Fibroblast of the aortic adventitia (primary cell): ENCODE measurements around the gene UNC13B. TPM values are rescaled to one million over a fixed set of nuclear protein-coding genes. Genes with fewer than 3 reads are reported as not detected.
"Not testable (repeated sequence)": the region's sequence is repeated elsewhere in the genome, so short reads cannot be mapped to it uniquely, and the experiment has no call there.

Experiments used
- DNase-seq: peaks from one replicate; pipeline ENCODE4 v3.0.0-alpha.2; 2010; ENCODE audit warnings: low read depth
- H3K4me3 ChIP-seq: 2 replicates; pipeline ENCODE4 v1.5.1; 2011; ENCODE audit warnings: low read depth, mild to moderate bottlenecking, control low read depth, low read length, moderate library complexity
- total RNA-seq: library from RNA; depleted of rRNA; stranded (reverse); fragments of >200 nt; gene quantifications from 2 replicates; pipeline ENCODE4 v1.2.3, GENCODE V29; 2012; ENCODE audit warnings: low replicate concordance
- TF ChIP-seq, protein P1 (sequence below): IDR thresholded peaks from 2 replicates; pipeline ENCODE4 v1.5.1; 2011; ENCODE audit warnings: mild to moderate bottlenecking, low read length, control low read depth, inconsistent platforms; ENCODE audit not compliant: insufficient read depth

Gene UNC13B
- total RNA-seq, 1 donor: 32.6 TPM

DNA sequence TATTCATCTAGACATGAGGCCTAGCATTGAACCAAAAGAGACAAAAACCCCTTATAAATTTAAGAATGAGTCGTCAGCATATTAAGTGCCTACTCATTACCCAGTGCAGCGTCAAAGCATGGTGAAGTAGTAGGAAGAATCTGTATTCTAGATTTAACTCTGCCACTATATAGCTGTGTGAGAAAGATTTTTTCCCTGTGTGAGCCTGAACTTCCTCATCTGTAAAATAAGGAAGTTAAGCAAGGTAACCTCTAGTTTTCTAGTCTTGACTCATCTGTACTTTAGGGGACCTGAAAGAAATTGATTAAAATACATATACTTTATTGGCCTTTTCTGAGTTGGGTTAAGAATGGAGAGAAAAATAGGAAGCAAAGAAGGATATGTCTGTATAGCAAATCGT lies 246.0 kb downstream of the UNC13B start:
- TF ChIP-seq, protein P1, sequence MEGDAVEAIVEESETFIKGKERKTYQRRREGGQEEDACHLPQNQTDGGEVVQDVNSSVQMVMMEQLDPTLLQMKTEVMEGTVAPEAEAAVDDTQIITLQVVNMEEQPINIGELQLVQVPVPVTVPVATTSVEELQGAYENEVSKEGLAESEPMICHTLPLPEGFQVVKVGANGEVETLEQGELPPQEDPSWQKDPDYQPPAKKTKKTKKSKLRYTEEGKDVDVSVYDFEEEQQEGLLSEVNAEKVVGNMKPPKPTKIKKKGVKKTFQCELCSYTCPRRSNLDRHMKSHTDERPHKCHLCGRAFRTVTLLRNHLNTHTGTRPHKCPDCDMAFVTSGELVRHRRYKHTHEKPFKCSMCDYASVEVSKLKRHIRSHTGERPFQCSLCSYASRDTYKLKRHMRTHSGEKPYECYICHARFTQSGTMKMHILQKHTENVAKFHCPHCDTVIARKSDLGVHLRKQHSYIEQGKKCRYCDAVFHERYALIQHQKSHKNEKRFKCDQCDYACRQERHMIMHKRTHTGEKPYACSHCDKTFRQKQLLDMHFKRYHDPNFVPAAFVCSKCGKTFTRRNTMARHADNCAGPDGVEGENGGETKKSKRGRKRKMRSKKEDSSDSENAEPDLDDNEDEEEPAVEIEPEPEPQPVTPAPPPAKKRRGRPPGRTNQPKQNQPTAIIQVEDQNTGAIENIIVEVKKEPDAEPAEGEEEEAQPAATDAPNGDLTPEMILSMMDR: no peak
- DNase-seq: no peak
- H3K4me3 ChIP-seq: no peak overlapping the region

DNA sequence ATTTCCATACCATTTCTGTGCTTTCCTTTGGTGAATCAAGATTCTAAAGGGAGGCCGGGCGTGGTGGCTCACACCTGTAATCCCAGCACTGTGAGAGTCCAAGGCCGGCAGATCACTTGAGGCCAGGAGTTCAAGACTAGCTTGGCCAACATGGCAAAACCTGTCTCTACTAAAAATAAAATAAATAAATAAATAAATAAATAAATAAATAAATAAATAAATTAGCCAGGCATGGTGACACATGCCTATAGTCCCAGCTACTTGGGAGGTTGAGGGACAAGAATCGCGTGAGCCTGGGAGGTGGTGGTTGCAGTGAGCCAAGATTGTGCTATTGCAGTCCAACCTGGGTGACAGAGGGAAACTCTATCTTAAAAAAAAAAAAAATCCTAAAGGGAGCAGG lies 247.6 kb downstream of the UNC13B start:
- H3K4me3 ChIP-seq, DNase-seq: not testable (repeated sequence)

DNA sequence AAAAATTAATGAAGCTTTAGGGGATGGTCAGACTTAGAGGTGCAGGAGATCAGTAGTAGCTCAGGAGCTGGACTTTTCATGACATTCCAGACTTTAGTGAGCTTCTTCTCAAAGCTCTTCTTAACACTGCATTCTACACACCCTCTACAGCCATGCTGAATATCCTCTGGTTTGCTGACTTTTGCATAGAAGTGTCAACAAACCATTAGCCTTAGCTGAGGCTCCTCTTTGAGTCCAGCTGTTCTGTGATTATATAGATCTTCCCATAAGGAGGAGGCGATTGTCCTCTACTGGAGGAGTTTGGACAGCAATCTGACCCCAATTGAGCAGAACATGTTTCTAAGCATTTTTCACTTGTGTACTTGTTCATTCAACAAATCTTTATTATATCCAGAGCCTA lies 253.1 kb downstream of the UNC13B start:
- TF ChIP-seq, protein P1: no peak
- DNase-seq: no peak
- no peak overlapping the region for H3K4me3 ChIP-seq

DNA sequence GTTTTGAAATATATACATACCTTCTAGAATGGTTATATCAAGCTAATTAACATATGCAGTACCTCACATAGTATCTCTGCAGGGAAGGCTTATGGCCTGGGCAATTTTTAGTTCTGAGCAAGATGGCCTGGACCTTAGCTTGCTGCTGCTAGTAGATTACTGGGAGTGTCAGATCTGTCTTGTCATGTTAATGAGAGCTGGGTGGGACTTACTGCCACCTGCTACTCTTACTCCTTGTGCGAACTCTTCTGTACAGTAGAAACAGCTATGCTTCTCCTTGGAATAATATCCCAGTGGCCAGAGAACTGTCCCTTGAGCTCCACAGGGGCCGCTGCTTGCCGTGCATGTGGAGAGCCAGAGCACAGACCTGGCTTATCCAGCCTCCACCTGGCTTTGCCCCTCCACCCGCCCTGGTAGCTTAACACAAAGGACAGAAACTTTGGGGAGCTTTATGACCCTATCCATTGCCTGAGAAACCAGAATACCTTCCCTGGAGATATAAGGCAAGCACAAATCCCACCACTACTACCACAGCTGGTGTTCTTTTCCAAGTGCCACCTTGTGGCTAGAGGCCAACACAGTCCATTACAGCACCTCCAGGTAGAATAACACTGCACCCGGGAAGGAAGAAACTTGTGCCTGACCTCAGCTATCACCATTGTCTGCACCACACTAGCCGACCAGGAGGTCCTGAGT lies 253.7 kb downstream of the UNC13B start:
- TF ChIP-seq, protein P1: no peak
- H3K4me3 ChIP-seq: no peak overlapping the region
- no peak for DNase-seq

DNA sequence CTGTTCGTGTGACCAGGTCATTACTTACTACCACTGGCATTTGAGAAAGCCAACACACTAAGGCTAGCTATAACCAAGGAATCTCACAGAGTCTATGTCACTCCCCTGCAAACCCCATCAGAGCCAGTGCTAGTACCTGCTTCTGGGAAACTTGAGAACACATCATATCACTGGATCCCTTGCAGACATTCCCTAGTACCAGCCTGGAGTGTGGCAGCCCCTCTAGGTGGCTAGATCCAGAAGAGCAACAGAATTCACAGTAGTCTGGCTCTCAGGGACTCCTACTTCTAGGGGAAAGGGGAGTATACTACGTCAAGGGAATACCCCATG lies 254.3 kb downstream of the UNC13B start:
- no peak overlapping the region for H3K4me3 ChIP-seq
- DNase-seq: no peak
- TF ChIP-seq, protein P1: no peak

DNA sequence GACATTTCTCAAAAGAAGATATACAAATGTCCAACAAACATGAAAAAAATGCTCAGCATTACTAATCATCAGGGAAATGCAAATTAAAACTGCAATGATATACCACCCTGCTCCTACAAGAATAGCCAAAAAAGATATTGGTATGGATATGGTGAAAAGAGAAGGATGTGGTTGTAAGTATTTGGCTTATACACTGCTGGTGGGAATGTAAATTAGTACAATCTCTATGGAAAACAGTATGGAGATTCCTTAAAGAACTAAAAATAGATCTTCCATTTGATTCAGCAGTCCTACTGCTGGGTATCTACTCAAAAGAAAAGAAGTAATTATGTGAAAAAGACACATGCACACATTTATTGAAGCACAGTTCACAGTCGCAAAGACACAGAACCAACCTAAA lies 260.5 kb downstream of the UNC13B start:
- no peak overlapping the region for H3K4me3 ChIP-seq
- TF ChIP-seq, protein P1: no peak
- no peak for DNase-seq

DNA sequence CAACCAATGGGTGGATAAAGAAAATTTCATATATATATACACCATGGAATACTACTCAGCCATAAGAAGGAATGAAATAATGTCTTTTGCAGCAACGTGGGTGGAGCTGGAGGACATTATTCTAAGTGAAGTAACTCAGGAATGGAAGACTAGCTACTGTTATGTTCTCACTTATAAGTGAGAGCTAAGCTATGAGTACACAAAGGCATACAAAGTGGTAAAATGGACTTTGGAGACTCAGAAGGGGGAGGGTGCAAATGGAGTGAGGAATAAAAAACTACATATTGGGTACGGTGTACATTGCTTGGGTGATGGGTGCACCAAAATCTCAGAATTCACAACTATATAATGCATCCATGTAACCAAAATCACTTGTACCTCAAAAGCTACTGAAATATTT lies 260.9 kb downstream of the UNC13B start:
- TF ChIP-seq, protein P1: no peak

More for the DNA sequence above, 260.9 kb downstream of the UNC13B start:
- no peak for DNase-seq
- no peak overlapping the region for H3K4me3 ChIP-seq
